Activated CD8-positive, alpha-beta memory T cell treated with anti-CD3 and anti-CD28 coated beads, Interleukin-2, amount 10 ng/mL, durations not matched to agents 7 days and 5 days (primary cell): Measurements from ENCODE around the gene NDUFS3. TPM values are rescaled to one million over a fixed set of nuclear protein-coding genes. Genes with fewer than 3 reads are reported as not detected.

Experiments used
- ATAC-seq: fragments of 150-1000 bp; cut with Tn5 transposase; one replicate; pipeline ENCODE4 v1.10.0; 2021; ENCODE audit warnings: moderate library complexity
- CTCF ChIA-PET: fragments of 350-600 bp; sonication (Branson Sonifier 250); formaldehyde crosslinking; loops from one replicate; lab custom pipeline; 2021; ENCODE audit warnings: antibody characterized with exemption; lab: Charles Lee
- DNase-seq: peaks from one replicate; pipeline ENCODE4 v3.0.0-alpha.2; 2020
- H3K27ac Mint-ChIP-seq: one replicate; pipeline ENCODE4 v1.8.0; 2021; ENCODE audit warnings: mild to moderate bottlenecking, mixed read lengths
- H3K27me3 Mint-ChIP-seq: one replicate; pipeline ENCODE4 v1.8.0; 2021; ENCODE audit warnings: mixed read lengths
- H3K36me3 Mint-ChIP-seq: one replicate; pipeline ENCODE4 v1.8.0; 2021; ENCODE audit warnings: mild to moderate bottlenecking, mixed read lengths
- H3K4me1 Mint-ChIP-seq: one replicate; pipeline ENCODE4 v1.8.0; 2021; ENCODE audit warnings: mixed read lengths
- H3K4me3 Mint-ChIP-seq: one replicate; pipeline ENCODE4 v1.8.0; 2021; ENCODE audit warnings: mild to moderate bottlenecking, moderate library complexity, mixed read lengths
- H3K9me3 Mint-ChIP-seq: one replicate; pipeline ENCODE4 v1.8.0; 2022; ENCODE audit warnings: low read depth, mixed read lengths
- total RNA-seq, 2 experiments: library from RNA; stranded (reverse); gene quantifications; one replicate each; pipeline ENCODE4 v1.2.3, GENCODE V29; 2021

Gene NDUFS3
- total RNA-seq, 2 experiments from 2014 or later: 110 to 127 TPM

GRCh38 chr11:47599902-47600301 is 21.0 kb downstream of the NDUFS3 start:
- H3K36me3 Mint-ChIP-seq: no peaks in the 10 kb centered on the region
- H3K27me3 Mint-ChIP-seq: peaks cover 12% of the 10 kb centered on the region
- no peak overlapping the region for H3K27ac Mint-ChIP-seq
- no peaks in the 10 kb centered on the region for H3K9me3 Mint-ChIP-seq
- CTCF ChIA-PET: no interaction called here
- no peak overlapping the region for H3K4me3 Mint-ChIP-seq
- H3K4me1 Mint-ChIP-seq: no peaks in the 10 kb centered on the region
- DNase-seq (no peak), ATAC-seq (no peak)

GRCh38 chr11:47603295-47603694 is 24.4 kb downstream of the NDUFS3 start:
- Mint-ChIP-seq H3K36me3 (no peaks in the 10 kb centered on the region), H3K27ac (no peak overlapping the region), H3K4me3 (no peak overlapping the region), H3K27me3 (no peaks in the 10 kb centered on the region), H3K9me3 (no peaks in the 10 kb centered on the region), H3K4me1 (peaks cover 2% of the 10 kb centered on the region)
- ATAC-seq (no peak), DNase-seq (no peak)
- CTCF ChIA-PET: no interaction called here

- CTCF ChIA-PET: interaction anchor here (0.7 kb wide), 1 partner anchor 29 kb away, joined by 3 read pairs; no protein-coding TSS in a partner anchor
- Mint-ChIP-seq H3K36me3 (no peaks in the 10 kb centered on the region), H3K27ac (no peak overlapping the region), H3K9me3 (no peaks in the 10 kb centered on the region), H3K27me3 (no peaks in the 10 kb centered on the region), H3K4me3 (no peak overlapping the region), H3K4me1 (peaks cover 11% of the 10 kb centered on the region)
- ATAC-seq (no peak), DNase-seq (no peak)
Observed at GRCh38 chr11:47605921-47606320, 27.0 kb downstream of the NDUFS3 start.

- CTCF ChIA-PET: interaction anchor here (0.7 to 1.1 kb wide), 3 partner anchors 10 to 233 kb away, joined by 3 read pairs; no protein-coding TSS in a partner anchor
- Mint-ChIP-seq H3K4me1 (peaks cover 11% of the 10 kb centered on the region), H3K27ac (no peak overlapping the region), H3K27me3 (no peaks in the 10 kb centered on the region), H3K36me3 (no peaks in the 10 kb centered on the region), H3K4me3 (no peak overlapping the region), H3K9me3 (no peaks in the 10 kb centered on the region)
- DNase-seq: no peak
- no peak for ATAC-seq
Observed at GRCh38 chr11:47606731-47607130, 27.9 kb downstream of the NDUFS3 start.

- CTCF ChIA-PET: interaction anchor here (0.7 to 1.1 kb wide), 2 partner anchors 9 to 233 kb away, joined by 3 read pairs; no protein-coding TSS in a partner anchor
- no peak for ATAC-seq
- Mint-ChIP-seq H3K27ac (no peak overlapping the region), H3K27me3 (no peaks in the 10 kb centered on the region), H3K4me3 (no peak overlapping the region), H3K36me3 (no peaks in the 10 kb centered on the region), H3K9me3 (no peaks in the 10 kb centered on the region), H3K4me1 (peaks cover 11% of the 10 kb centered on the region)
- DNase-seq: no peak
Observed at GRCh38 chr11:47607380-47607779, 28.5 kb downstream of the NDUFS3 start.

- Mint-ChIP-seq H3K9me3 (no peaks in the 10 kb centered on the region), H3K36me3 (no peaks in the 10 kb centered on the region), H3K4me1 (peaks cover 11% of the 10 kb centered on the region), H3K4me3 (no peak overlapping the region), H3K27me3 (no peaks in the 10 kb centered on the region), H3K27ac (no peak overlapping the region)
- ATAC-seq: no peak
- no peak for DNase-seq
- CTCF ChIA-PET: interaction anchor here (1.2 kb wide), 1 partner anchor 32 kb away, joined by 5 read pairs; no protein-coding TSS in a partner anchor
Observed at GRCh38 chr11:47609675-47610074, 30.8 kb downstream of the NDUFS3 start.

- Mint-ChIP-seq H3K36me3 (peaks cover 2% of the 10 kb centered on the region), H3K27ac (no peak overlapping the region), H3K27me3 (no peaks in the 10 kb centered on the region), H3K4me1 (peaks cover 22% of the 10 kb centered on the region), H3K9me3 (no peaks in the 10 kb centered on the region), H3K4me3 (no peak overlapping the region)
- DNase-seq (no peak), ATAC-seq (no peak)
- CTCF ChIA-PET: no interaction called here
Observed at GRCh38 chr11:47611348-47611794, 32.5 kb downstream of the NDUFS3 start.

GRCh38 chr11:47615249-47615648 is 36.4 kb downstream of the NDUFS3 start:
- Mint-ChIP-seq H3K36me3 (peaks cover 14% of the 10 kb centered on the region), H3K27me3 (no peaks in the 10 kb centered on the region), H3K27ac (peak overlapping the region; percentile 12), H3K4me3 (no peak overlapping the region), H3K4me1 (peaks cover 30% of the 10 kb centered on the region), H3K9me3 (no peaks in the 10 kb centered on the region)
- CTCF ChIA-PET: interaction anchor here (0.8 kb wide), 1 partner anchor 63 kb away, joined by 5 read pairs; no protein-coding TSS in a partner anchor
- DNase-seq (no peak), ATAC-seq (no peak)

- H3K27ac Mint-ChIP-seq: no peak overlapping the region
- CTCF ChIA-PET: interaction anchor here (0.8 to 1.5 kb wide), 10 partner anchors 10 to 323 kb away, joined by 3 to 5 read pairs (median 3); partner anchors contain the start of genes FAM180B and PTPMT1
- peak; percentile 67 for ATAC-seq
Observed at GRCh38 chr11:47616726-47617416, 38.0 kb downstream of the NDUFS3 start.

GRCh38 chr11:47617417-47617809 is 38.5 kb downstream of the NDUFS3 start:
- ATAC-seq (no peak), DNase-seq (no peak)
- no peak overlapping the region for H3K4me3 Mint-ChIP-seq
- H3K27ac Mint-ChIP-seq: no peak overlapping the region
- H3K27me3 Mint-ChIP-seq: no peaks in the 10 kb centered on the region
- H3K9me3 Mint-ChIP-seq: no peaks in the 10 kb centered on the region
- CTCF ChIA-PET: interaction anchor here (0.8 to 1.4 kb wide), 6 partner anchors 31 to 324 kb away, joined by 3 to 5 read pairs (median 3); partner anchors contain the start of genes FAM180B and PTPMT1
- peaks cover 30% of the 10 kb centered on the region for H3K4me1 Mint-ChIP-seq
- peaks cover 21% of the 10 kb centered on the region for H3K36me3 Mint-ChIP-seq

More at GRCh38 chr11:47616726-47617416, 38.0 kb downstream of the NDUFS3 start:
- H3K36me3 Mint-ChIP-seq: peaks cover 18% of the 10 kb centered on the region
- H3K9me3 Mint-ChIP-seq: no peaks in the 10 kb centered on the region
- H3K4me1 Mint-ChIP-seq: peaks cover 30% of the 10 kb centered on the region
- no peaks in the 10 kb centered on the region for H3K27me3 Mint-ChIP-seq
- H3K4me3 Mint-ChIP-seq: no peak overlapping the region
- peak; percentile 62 for DNase-seq

- Mint-ChIP-seq H3K27me3 (no peaks in the 10 kb centered on the region), H3K4me3 (no peak overlapping the region), H3K4me1 (peaks cover 23% of the 10 kb centered on the region), H3K27ac (no peak overlapping the region), H3K36me3 (peaks cover 29% of the 10 kb centered on the region), H3K9me3 (no peaks in the 10 kb centered on the region)
- ATAC-seq (no peak), DNase-seq (no peak)
- CTCF ChIA-PET: interaction anchor here (1.5 kb wide), 1 partner anchor 232 kb away, joined by 3 read pairs; no protein-coding TSS in a partner anchor
Observed at GRCh38 chr11:47620836-47621378, 42.0 kb downstream of the NDUFS3 start.

- CTCF ChIA-PET: no interaction called here
- no peaks in the 10 kb centered on the region for H3K27me3 Mint-ChIP-seq
- DNase-seq (no peak), ATAC-seq (no peak)
- H3K9me3 Mint-ChIP-seq: no peaks in the 10 kb centered on the region
- no peak overlapping the region for H3K27ac Mint-ChIP-seq
- H3K4me1 Mint-ChIP-seq: no peaks in the 10 kb centered on the region
- no peak overlapping the region for H3K4me3 Mint-ChIP-seq
- H3K36me3 Mint-ChIP-seq: peaks cover 39% of the 10 kb centered on the region
Observed at GRCh38 chr11:47626234-47626633, 47.4 kb downstream of the NDUFS3 start.

- Mint-ChIP-seq H3K27me3 (no peaks in the 10 kb centered on the region), H3K4me3 (no peak overlapping the region), H3K9me3 (no peaks in the 10 kb centered on the region), H3K4me1 (no peaks in the 10 kb centered on the region), H3K36me3 (peaks cover 42% of the 10 kb centered on the region), H3K27ac (no peak overlapping the region)
- ATAC-seq (no peak), DNase-seq (no peak)
- CTCF ChIA-PET: interaction anchor here (0.6 kb wide), 1 partner anchor 55 kb away, joined by 3 read pairs; no protein-coding TSS in a partner anchor
Observed at GRCh38 chr11:47628026-47628425, 49.2 kb downstream of the NDUFS3 start.
